C4-2B (cell line): ENCODE results near the gene RAMP1.

ENCODE experiments used
- H3K27ac ChIP-seq: fragments of 450-650 bp; 2 replicates; pipeline ENCODE4 v1.5.1; 2017
- ZFX ChIP-seq: fragments of 450-650 bp; IDR thresholded peaks from 2 replicates; pipeline ENCODE4 v1.6.1; 2017
- TF ChIP-seq, protein P1 (sequence below): fragments of 450-650 bp; conservative IDR thresholded peaks from 2 replicates; pipeline ENCODE4 v1.5.1; 2017; ENCODE audit warnings: mild to moderate bottlenecking

RAMP1 gene

DNA sequence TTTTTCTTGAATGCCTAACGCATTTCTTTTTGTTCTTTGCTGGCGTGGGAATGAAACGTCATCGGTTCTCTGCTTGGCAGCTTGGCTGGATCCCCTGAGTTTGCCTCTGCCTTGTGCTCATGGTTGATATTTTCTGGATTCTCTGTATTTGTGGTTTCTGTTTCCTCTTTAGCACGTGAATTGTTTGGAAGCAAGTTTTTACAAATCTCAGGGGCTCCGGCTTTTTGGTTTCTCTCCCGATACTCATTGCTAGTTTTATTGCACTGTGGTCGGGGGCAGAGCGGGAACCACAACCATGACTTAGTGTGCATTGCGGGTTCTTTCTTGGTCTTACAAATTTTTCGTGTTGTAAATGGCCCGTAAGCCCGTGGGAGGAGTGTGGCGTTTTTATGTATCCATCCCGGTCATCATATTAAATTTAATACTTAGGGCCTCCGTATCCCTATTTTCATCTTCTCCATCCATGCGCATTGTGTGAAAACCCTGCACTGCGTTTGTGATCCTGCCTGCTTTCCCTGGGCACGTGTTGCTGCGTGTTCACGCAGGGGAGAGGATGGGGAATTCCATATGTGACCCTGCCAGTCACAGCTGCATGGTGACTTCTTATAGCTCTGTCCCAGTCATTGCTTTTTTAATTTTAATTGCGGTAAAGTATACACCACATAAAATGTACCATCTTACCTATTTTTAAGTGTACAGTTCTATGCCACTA, 9.4 kb downstream of the RAMP1 start:
- TF ChIP-seq, protein P1, sequence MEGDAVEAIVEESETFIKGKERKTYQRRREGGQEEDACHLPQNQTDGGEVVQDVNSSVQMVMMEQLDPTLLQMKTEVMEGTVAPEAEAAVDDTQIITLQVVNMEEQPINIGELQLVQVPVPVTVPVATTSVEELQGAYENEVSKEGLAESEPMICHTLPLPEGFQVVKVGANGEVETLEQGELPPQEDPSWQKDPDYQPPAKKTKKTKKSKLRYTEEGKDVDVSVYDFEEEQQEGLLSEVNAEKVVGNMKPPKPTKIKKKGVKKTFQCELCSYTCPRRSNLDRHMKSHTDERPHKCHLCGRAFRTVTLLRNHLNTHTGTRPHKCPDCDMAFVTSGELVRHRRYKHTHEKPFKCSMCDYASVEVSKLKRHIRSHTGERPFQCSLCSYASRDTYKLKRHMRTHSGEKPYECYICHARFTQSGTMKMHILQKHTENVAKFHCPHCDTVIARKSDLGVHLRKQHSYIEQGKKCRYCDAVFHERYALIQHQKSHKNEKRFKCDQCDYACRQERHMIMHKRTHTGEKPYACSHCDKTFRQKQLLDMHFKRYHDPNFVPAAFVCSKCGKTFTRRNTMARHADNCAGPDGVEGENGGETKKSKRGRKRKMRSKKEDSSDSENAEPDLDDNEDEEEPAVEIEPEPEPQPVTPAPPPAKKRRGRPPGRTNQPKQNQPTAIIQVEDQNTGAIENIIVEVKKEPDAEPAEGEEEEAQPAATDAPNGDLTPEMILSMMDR = no peak
- TF ChIP-seq ZFX = no peak
- no peak overlapping the region for H3K27ac ChIP-seq

DNA sequence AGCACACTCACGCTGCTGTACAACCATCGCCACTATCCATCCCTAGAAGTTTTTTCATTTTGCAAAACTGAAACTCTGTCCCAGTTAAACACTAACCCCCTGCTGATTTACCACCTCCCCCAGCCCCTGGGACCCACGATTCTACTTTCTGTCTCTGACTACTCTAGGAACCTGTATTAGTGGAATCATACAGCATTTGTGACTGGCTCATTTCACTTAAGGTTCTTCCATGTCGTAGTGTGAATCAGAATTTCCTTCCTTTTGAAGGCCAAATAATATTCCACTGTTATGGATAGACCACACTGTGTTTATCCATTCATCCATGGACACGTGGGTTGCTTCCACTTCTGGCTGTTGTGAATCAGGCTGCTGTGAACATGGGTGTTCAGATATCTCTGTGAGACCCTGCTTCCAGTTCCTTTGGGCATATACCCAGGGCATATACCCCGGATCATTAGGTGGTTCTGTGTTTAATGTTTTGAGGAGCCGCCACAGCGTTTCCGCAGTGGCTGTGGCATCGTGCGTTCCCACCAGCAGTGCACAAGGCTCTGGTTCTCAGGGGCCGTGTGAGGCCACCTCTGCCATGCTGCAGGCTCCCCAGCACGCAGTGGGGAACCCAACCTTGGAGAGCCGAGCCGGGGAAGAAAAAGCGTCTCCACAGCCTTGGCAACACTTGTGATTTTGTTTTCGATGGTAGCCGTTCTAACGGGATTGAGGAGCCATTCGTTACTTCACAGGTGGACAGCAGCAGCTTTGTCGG, 10.1 kb downstream of the RAMP1 start:
- TF ChIP-seq, protein P1 = no peak
- no peak for TF ChIP-seq ZFX
- H3K27ac ChIP-seq = no peak overlapping the region

DNA sequence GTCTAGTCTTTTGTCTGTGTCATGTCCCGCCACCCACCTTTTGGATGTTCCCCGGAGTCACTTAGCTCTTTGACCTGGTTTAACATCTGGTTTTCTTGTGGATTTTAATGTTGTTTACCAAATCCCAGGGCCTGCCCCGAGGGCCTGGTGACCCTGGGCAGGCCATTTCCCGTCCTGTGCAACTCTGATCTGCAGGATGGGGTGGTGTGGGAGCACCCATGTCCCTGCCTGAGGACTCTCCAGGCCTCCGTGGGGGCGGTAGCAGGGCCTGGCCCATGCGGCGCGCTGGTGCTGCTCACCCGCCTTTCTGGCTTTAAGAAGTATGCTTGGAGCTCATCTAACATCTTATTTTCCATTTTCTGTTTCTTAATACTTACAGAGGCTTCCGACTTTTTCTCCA, 10.7 kb downstream of the RAMP1 start:
- TF ChIP-seq, protein P1 = no peak
- no peak for TF ChIP-seq ZFX
- H3K27ac ChIP-seq = no peak overlapping the region

DNA sequence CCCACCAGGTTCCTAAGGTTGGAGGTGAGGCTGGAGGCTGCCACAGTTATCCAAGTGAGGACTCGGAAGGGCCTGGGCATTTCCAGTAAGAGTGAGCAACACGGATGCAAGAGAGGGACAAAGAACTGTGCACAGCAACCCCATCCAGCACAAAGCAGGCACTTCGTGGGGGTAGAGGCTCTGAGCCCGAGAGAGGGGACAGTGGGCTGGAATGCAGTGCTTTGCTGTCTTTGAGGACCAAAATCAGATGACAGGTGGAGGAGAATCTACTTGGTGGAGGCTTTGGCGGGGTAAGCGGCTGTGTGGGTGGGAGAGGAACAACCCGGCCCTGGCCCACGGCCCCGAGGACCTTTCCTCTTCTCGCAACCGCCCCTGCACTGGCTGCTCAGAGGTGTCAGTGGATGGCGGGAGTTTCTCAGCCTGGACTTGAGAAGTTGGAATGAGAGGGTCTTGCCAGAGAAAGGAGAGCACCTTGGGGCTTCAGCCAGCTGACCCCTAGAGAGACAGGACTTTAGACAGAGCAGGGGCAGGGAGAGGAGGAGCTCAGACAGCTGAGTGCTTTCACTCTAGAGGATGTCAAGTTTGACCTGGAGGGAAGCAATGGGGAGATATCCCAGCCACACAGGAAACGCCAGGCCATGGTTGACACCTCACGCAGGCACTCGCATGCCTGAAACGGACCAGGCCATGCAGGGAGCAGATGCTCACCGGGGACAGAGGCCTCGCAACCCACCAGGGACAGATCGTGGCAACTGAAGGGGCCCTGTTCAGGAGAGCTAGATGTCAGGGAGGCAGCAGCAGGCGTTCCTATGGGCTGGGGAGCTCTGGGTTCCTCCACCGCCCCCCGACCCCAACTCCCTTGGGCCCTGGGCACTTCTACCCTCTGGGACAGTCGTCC, 11.6 kb downstream of the RAMP1 start:
- no peak overlapping the region for H3K27ac ChIP-seq
- TF ChIP-seq ZFX = no peak

DNA sequence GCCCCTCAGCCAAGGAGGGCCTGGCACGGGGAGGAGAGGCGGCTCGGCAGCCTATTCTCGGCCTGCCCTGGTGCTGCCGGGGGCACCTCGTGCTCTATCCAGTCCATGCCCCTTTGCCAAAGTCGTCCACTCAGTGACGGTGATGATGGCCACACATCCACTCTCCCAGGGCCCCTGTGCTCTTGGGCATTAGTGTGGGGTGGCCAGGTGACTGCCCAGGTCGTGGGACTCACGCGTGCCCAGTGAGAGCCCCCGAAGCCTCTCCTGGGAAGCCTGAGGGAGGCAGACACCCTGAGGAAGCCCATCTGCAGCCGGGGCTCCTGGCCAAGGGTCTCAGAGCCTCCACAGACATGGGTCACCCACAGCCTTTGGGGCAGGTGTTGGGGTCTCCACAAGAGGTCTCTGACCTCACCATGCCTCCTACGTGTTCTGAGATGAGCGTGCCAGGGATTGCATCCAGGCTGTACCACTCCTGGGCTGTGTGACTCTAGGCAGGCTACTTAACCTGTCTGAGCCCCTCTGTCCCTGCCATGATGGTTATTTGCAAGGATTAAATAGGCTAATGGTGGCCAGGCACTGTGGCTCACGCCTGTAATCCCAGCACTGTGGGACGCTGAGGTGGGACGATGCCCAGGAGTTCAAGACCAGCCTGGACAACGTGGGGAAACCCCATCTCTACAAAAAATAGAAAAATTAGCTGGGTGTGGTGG, 12.9 kb downstream of the RAMP1 start:
- TF ChIP-seq ZFX = no peak
- TF ChIP-seq, protein P1 = no peak
- no peak overlapping the region for H3K27ac ChIP-seq

DNA sequence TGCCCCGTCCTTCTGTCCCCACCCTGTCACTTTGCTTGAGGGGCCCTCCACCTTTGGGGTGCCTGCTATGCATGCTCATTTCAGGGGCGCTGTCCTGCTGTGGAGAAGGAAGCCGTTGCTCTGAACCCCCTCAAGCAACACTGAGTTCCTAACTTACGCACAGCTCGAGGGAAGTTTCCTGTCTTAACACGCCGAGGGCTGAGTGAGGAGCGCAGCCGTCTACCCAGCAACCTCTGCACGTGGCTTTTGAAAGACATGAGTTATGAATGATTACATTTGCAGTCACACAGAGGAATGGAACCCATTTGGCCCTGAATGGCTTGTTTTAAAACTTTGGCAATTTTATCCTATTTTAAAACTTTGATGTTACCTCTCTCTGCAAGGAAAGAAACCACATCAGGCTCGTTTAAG, 14.0 kb downstream of the RAMP1 start:
- H3K27ac ChIP-seq = no peak overlapping the region
- no peak for TF ChIP-seq ZFX

DNA sequence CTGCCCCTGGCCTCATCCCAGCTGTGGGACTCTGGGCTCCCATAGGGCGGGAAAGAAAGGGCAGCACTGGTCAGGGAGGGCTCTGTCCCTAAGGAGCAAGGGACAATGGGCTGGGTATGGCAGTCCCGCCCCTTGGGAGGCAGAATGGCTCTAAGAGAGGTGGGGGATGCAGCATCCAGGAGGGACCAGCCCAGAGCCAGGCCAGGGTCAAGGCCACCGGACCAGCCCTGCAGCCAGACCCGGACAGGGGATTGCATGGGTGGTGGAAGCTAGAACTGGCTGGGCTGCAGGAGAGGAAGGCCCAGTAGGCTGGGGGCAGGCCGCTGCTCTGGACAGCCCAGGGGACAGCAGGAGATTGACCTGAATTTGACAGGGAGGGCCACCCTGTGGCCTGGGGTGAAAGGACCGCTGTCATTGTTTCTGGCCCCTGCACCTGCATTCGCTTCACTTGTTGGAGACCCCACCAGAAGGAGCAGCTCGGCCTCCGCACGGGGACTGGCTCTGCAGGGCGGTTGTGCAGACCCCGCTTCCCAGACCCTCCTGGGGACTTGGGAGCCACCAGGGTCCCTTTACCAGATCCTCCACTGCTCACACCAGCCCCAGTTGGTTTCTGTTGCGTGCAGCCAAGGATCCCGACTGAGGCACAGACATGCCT, 14.6 kb downstream of the RAMP1 start:
- TF ChIP-seq, protein P1 = no peak
- no peak for TF ChIP-seq ZFX

More for the DNA sequence above, 14.6 kb downstream of the RAMP1 start:
- no peak overlapping the region for H3K27ac ChIP-seq
